ENCODE data around the gene HAUS6. TPM values are rescaled to one million over a fixed set of nuclear protein-coding genes. Genes with fewer than 3 reads are reported as not detected.

The HAUS6 gene
- total and polyA plus RNA-seq, 2 of the 13 experiments (the other 11 are each of a cell fraction or from before 2014, with no cell fraction given), result 9.8 to 31.1 TPM

- TF ChIP-seq ZBTB40 (IDR thresholded peaks at IDR 0.05) (peak; percentile 77), ZBTB40 (CRISPR knock-in tag; IDR thresholded peaks at IDR 0.05) (peak; percentile 96), ZNF121 (CRISPR knock-in tag; IDR thresholded peaks at IDR 0.05) (peak; percentile 41; the same call in 1 of the 2 replicates), ZBTB34 (CRISPR knock-in tag; IDR thresholded peaks at IDR 0.05) (0 out of 2 replicates have a peak, but pooled peaks have one; percentile 24), ARID2 (CRISPR knock-in tag; IDR thresholded peaks at IDR 0.05; ENCODE audit: borderline replicate concordance) (0 out of 2 replicates have a peak, but pooled peaks have one; percentile 21), ZNF614 (CRISPR knock-in tag; IDR thresholded peaks at IDR 0.05; ENCODE audit: borderline replicate concordance) (0 out of 2 replicates have a peak, but pooled peaks have one; percentile 6), ATF1 (CRISPR knock-in tag; IDR thresholded peaks at IDR 0.05) (peak; percentile 43), ETV5 (CRISPR knock-in tag; IDR thresholded peaks at IDR 0.05; ENCODE audit: borderline replicate concordance) (no peak), ZNF207 (IDR thresholded peaks at IDR 0.05; ENCODE audit: borderline replicate concordance) (no peak), ISX (CRISPR knock-in tag; conservative IDR thresholded peaks at IDR 0.05) (no peak), POLR2AphosphoS5 (IDR thresholded peaks at IDR 0.05; ENCODE audit: low read depth, low read length) (peak; percentile 57), JUNB (CRISPR knock-in tag; IDR thresholded peaks at IDR 0.05; ENCODE audit: borderline replicate concordance) (no peak)
- TF ChIP-seq, protein P1, sequence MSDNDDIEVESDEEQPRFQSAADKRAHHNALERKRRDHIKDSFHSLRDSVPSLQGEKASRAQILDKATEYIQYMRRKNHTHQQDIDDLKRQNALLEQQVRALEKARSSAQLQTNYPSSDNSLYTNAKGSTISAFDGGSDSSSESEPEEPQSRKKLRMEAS (IDR thresholded peaks at IDR 0.05), result 0 out of 2 replicates have a peak, but pooled peaks have one; percentile 17
- TF ChIP-seq, protein P2, sequence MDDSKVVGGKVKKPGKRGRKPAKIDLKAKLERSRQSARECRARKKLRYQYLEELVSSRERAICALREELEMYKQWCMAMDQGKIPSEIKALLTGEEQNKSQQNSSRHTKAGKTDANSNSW (CRISPR knock-in tag; IDR thresholded peaks at IDR 0.05; ENCODE audit: borderline replicate concordance), result no peak
- TF ChIP-seq, protein P3, sequence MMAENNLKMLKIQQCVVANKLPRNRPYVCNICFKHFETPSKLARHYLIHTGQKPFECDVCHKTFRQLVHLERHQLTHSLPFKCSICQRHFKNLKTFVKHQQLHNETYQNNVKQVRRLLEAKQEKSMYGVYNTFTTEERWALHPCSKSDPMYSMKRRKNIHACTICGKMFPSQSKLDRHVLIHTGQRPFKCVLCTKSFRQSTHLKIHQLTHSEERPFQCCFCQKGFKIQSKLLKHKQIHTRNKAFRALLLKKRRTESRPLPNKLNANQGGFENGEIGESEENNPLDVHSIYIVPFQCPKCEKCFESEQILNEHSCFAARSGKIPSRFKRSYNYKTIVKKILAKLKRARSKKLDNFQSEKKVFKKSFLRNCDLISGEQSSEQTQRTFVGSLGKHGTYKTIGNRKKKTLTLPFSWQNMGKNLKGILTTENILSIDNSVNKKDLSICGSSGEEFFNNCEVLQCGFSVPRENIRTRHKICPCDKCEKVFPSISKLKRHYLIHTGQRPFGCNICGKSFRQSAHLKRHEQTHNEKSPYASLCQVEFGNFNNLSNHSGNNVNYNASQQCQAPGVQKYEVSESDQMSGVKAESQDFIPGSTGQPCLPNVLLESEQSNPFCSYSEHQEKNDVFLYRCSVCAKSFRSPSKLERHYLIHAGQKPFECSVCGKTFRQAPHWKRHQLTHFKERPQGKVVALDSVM (CRISPR knock-in tag; IDR thresholded peaks at IDR 0.05), result peak; percentile 92
These were observed 11.4 kb upstream of the HAUS6 start (continued) for GRCh38 chr9:19113964-19114679.

Measured in HepG2 (cell line).